ENCODE measurements around the gene NPIPA8.
"Not testable (repeated sequence)": the region's sequence is repeated elsewhere in the genome, so short reads cannot be mapped to it uniquely, and the experiment has no call there.

DNA sequence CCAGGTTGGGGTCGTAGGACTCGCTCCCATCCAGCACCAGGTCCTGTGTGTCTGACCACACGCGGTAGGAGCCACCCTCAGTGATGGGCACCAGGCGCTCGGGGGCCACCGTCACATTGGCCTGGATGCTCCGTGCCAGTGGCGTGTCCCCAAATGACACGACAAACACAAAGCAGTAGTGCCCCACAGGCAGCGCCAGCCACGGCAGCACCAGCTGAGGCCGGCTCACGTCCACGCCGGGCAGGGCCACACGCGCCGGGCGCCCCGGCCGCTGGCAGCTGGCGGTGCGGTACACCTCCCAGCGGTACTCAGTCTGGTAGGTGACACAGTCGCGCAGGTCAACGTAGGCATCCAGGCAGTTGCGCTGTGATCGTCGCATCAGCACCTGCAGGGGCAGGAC lies 48.3 kb upstream of the NPIPA8 start:
- not testable (repeated sequence) for TF ChIP-seq CTCF (conservative IDR thresholded peaks at IDR 0.05; ENCODE audit: low read depth in 2 of 2); EZH2 (IDR thresholded peaks at IDR 0.05; ENCODE audit: low read depth, unreplicated experiment); REST (IDR thresholded peaks at IDR 0.05; ENCODE audit: unreplicated experiment); STAT1 (IDR thresholded peaks at IDR 0.05; ENCODE audit: unreplicated experiment); CREB1 (CRISPR knock-in tag; IDR thresholded peaks at IDR 0.05; ENCODE audit: low read depth); JUNB (IDR thresholded peaks at IDR 0.05; ENCODE audit: unreplicated experiment); EZH2phosphoT487 (IDR thresholded peaks at IDR 0.05; ENCODE audit: unreplicated experiment); NANOG (IDR thresholded peaks at IDR 0.05; ENCODE audit: borderline replicate concordance)
- TF ChIP-seq, protein P1, sequence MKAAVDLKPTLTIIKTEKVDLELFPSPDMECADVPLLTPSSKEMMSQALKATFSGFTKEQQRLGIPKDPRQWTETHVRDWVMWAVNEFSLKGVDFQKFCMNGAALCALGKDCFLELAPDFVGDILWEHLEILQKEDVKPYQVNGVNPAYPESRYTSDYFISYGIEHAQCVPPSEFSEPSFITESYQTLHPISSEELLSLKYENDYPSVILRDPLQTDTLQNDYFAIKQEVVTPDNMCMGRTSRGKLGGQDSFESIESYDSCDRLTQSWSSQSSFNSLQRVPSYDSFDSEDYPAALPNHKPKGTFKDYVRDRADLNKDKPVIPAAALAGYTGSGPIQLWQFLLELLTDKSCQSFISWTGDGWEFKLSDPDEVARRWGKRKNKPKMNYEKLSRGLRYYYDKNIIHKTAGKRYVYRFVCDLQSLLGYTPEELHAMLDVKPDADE (IDR thresholded peaks at IDR 0.05) = not testable (repeated sequence)
